ENCODE data around the gene GKN1.
"Not testable (repeated sequence)": the region's sequence is repeated elsewhere in the genome, so short reads cannot be mapped to it uniquely, and the experiment has no call there.

GKN1 gene, protein sequence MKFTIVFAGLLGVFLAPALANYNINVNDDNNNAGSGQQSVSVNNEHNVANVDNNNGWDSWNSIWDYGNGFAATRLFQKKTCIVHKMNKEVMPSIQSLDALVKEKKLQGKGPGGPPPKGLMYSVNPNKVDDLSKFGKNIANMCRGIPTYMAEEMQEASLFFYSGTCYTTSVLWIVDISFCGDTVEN

GRCh38 chr2:68974251-68974650 lies at the start of gene GKN1:
Gene GKN1, plus strand, starts transcription at chr2:68974636. Its CDS starts 42 bp downstream, at chr2:68974678.
- DNase-seq (ENCODE audit: low read depth in 2 of 2), result no peak

- no peak for DNase-seq (ENCODE audit: low read depth in 2 of 2)
These were observed 49.0 kb upstream of the GKN1 start for GRCh38 chr2:68925295-68925896.

- DNase-seq (ENCODE audit: low read depth in 2 of 2), result no peak
These were observed 47.6 kb upstream of the GKN1 start for GRCh38 chr2:68926796-68927195.

DNA sequence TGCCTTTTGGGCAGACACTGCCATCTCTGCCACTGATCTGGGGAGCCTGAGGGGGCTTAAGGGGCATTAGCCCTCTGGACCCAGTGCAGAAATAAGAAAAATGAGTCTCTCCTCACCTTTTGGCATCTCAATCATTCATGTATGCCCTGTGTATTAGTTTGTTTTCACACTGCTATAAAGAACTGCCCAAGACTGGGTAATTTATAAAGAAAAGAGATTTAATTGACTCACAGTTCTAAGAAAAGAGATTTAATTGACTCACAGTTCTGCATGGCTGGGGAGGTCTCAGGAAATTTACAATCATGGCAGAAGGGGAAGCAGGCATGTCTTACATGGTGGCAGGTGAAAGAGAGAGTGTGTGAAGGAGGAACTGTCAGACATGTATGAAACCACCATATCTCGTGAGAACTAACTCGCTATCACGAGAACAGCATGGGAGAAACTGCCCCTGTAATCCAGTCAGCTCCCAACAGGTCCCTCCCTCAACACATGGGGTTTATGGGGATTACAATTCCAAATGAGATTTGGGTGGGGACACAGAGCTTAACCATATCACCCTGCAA lies 43.2 kb upstream of the GKN1 start:
- DNase-seq (ENCODE audit: low read depth in 2 of 2), result no peak

GRCh38 chr2:68931799-68932198 lies 42.6 kb upstream of the GKN1 start:
- no peak for DNase-seq (ENCODE audit: low read depth in 2 of 2)

DNA sequence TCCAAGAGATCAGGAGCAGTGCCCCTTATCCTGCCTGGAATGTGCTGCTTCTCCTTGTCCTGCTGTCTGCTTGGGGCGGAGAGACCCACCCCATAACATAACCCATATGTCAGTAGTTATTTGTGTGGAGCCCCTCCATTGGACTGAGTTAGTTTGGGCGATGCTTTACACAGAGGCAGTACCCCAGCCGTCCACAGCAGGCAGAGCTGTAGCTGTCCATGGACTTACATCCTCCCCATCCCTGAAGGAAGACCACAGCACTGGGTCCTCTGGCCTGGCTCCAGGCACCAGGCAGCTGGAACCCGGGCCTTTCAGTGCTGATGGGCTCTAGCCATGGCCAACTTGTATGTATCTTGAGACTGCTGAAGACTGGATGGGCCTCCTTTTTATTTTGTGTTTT lies 42.0 kb upstream of the GKN1 start:
- no peak for DNase-seq (ENCODE audit: low read depth in 2 of 2)

DNA sequence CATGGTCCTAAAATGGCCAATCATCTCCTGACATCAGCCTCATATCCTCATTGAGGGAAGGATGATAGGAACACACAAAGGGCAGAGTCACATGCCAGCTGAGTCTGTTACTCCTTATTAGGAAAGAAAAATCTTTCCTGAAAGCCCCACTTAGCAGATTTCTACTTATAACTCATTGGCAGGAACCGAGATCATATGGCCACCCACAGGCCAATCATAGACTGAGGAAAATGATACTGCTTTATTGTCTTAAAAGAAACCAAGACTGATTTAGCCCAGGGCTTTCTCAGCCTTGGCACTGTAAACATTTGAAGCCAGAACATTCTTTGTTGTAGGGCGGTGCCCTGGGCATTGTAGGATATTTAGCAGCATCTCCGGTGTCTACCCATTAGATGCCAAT lies 40.4 kb upstream of the GKN1 start:
- DNase-seq (ENCODE audit: low read depth in 2 of 2), result no peak

GRCh38 chr2:68935471-68935870 lies 39.0 kb upstream of the GKN1 start:
- DNase-seq (ENCODE audit: low read depth in 2 of 2), result no peak

DNA sequence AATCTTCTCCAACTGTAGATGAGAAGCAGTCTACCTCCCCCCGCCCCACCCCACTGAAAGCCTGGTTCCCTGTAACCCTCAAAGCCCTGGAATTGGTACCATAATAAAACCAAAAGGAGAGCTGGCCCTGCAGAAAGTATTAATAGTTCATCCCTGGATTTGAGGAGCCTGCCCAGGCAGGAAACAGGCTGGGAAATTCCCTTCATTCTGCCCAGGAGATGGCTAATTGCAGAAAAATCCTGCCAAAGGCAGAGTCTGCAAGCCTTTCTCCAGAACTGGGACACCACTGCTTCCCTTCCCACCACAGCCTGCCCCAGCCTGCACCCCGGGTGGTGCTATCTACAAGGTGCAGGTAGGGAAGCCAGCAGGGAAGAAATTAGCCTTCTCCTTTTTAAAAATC lies 38.0 kb upstream of the GKN1 start:
- DNase-seq (ENCODE audit: low read depth in 2 of 2), result no peak

GRCh38 chr2:68936889-68937288 lies 37.5 kb upstream of the GKN1 start:
- DNase-seq (ENCODE audit: low read depth in 2 of 2), result no peak

DNA sequence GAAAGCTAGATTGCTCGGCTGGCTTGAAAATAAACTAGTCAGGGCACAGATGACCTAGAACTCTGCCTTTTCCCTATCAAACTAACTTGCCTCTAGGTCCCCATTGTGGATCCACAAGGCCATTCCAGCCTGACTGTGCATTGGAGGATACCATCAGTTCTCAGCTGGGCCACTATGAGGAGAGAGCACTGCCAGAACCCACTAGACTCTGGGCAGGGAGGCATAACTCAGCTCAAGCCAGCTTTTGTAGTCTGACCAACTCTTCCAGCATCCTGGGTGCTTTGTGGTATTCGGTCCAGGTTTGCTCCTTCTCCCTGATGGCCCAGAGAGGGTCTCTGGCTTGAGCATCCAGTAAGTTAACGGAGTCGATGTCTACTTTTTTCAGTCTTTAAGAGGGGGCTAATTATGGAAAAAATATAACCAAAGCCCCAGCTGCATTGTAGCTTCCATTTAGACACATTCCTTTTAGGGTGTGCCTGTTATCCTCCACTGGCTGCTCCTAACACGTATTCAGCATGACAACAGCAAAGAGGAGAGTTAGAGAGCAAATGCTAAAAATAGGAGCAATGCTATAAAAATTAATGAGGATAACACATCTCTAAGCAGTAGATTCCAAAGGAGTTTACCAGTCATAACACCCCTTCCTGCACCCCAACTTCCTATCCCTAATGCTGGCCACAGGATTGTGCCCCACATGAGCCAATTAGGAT lies 36.9 kb upstream of the GKN1 start:
- DNase-seq (ENCODE audit: low read depth in 2 of 2), result no peak

DNA sequence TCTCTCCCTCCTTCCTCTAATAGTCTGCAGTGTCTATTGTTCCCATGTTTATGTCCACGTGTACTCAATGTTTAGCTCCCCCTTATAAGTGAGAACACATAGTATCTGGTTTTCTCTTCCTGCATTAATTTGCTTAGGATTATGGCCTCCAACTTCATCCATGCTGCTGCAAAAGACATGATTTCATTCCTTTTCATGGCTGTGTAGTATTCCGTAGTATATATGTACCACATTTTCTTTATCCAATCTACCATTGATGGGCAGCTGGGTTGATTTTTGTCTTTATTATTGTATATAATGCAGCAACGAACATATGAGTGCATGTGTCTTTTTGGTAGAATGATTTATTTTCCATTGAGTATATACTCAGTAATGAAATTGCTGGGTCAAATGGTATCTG lies 35.5 kb upstream of the GKN1 start:
- DNase-seq (ENCODE audit: low read depth in 2 of 2), result no peak

- DNase-seq (ENCODE audit: low read depth in 2 of 2), result no peak
These were observed 34.5 kb upstream of the GKN1 start for GRCh38 chr2:68939962-68940361.

GRCh38 chr2:68940369-68940768 lies 34.1 kb upstream of the GKN1 start:
- no peak for DNase-seq (ENCODE audit: low read depth in 2 of 2)

GRCh38 chr2:68942827-68943226 lies 31.6 kb upstream of the GKN1 start:
- DNase-seq (ENCODE audit: low read depth in 2 of 2), result no peak

GRCh38 chr2:68943581-68944568 lies 30.6 kb upstream of the GKN1 start:
- peak in 1 of 2 donors; percentile 26 for DNase-seq (ENCODE audit: low read depth in 2 of 2)

GRCh38 chr2:68946117-68946516 lies 28.3 kb upstream of the GKN1 start:
- no peak for DNase-seq (ENCODE audit: low read depth in 2 of 2)

DNA sequence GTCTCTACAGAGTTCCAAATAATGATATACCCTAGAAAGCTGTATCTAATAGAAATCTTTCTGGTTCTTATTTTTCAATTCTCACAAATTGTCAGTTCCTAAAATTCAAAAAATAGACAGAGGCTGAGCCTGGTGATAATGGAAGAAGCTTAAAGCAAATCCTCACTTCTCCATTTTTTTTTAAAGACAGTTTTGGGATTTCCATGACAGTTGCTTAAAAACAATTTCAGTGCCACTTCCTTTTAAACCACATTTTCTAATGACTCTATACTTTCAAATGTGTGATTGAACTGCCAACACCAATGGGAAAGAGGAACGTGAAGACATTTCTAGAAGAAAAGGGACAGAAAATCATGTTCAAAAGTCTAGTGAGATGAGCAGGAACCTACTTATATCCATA lies 25.7 kb upstream of the GKN1 start:
- no peak for DNase-seq (ENCODE audit: low read depth in 2 of 2)

- DNase-seq (ENCODE audit: low read depth in 2 of 2), result no peak
These were observed 22.5 kb upstream of the GKN1 start for GRCh38 chr2:68951899-68952298.

GRCh38 chr2:68952887-68953521 lies 21.4 kb upstream of the GKN1 start, which contains the start of gene GKN2:
Gene GKN2, minus strand, starts transcription at chr2:68952893. Its CDS starts 32 bp downstream, at chr2:68952861.
- DNase-seq (ENCODE audit: low read depth in 2 of 2), result no peak

- not testable (repeated sequence) for DNase-seq (ENCODE audit: low read depth in 2 of 2)
These were observed 19.0 kb upstream of the GKN1 start for GRCh38 chr2:68955432-68955831.
